Cardiac septum (tissue), 1 donor: ENCODE data around the gene EPAS1. TPM values are rescaled to one million over a fixed set of nuclear protein-coding genes. Genes with fewer than 3 reads are reported as not detected.

Experiments used
- DNase-seq: peaks from one replicate; pipeline ENCODE4 v3.0.0-alpha.2; 2020; ENCODE audit warnings: low spot score
- intact Hi-C: fragments of 100-400 bp; cut with DNase I; formaldehyde crosslinking; loops from one replicate; pipeline ENCODE4 v1.14.0; 2022
- total RNA-seq: library from RNA; stranded (reverse); fragmentation: NEBNext Ultra II Directional; extraction: Animal tissue kit (Norgen Biotek cat#: 25700); gene quantifications from one replicate; pipeline ENCODE4 v1.2.1, GENCODE V29; 2021
- donor health status: DM: no; HTN: no; CAD: no.

EPAS1 gene
- total RNA-seq, 1 donor from 2014 or later, result 139 TPM

DNA sequence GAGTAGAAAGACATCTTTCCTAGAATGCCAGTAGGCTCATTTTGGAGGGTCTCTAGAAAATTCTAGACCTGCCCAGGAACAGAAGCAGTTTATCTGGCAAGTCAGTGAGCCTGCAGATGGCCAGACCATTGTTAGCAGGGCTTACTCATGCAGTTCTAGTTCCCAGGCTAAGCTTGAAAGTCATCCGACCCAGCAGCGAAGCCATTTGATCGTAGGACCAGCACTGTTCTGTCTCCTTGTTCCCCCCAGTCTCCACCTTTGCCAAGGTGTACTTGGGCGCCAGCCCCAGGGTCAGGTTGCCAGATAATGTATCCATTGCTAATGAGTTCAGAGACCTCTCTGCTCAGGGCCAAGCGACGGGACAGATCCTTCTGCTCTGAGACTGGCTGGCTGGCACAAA is 70.1 kb downstream of the EPAS1 start:
- DNase-seq, result no peak
- intact Hi-C loops, result loop anchor here (5.0 kb wide), 1 partner anchor 355 kb away; no protein-coding TSS in a partner anchor

GRCh38 chr2:46368401-46368800 is 71.2 kb downstream of the EPAS1 start:
- intact Hi-C loops, result loop anchor here (5.0 kb wide), 1 partner anchor 356 kb away; no protein-coding TSS in a partner anchor
- no peak for DNase-seq

DNA sequence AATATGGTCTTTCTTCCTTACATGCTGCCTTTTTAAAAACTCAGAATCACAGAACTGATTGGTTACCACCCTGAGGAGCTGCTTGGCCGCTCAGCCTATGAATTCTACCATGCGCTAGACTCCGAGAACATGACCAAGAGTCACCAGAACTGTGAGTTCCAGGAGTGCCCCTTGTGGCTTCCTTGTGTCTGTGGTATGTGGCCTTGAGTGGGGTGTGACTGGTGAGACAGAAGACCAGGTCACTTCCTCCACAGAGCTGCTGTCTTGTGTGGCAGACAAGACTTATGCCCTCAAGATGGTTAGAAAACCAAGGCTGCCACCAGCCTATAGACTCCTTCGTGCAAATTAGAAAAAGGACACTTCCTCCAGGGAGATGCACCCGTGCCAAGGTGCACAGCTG is 72.6 kb downstream of the EPAS1 start:
- peak; percentile 24 for DNase-seq
- intact Hi-C loops, result loop anchor here (5.0 kb wide), 1 partner anchor 357 kb away; no protein-coding TSS in a partner anchor

DNA sequence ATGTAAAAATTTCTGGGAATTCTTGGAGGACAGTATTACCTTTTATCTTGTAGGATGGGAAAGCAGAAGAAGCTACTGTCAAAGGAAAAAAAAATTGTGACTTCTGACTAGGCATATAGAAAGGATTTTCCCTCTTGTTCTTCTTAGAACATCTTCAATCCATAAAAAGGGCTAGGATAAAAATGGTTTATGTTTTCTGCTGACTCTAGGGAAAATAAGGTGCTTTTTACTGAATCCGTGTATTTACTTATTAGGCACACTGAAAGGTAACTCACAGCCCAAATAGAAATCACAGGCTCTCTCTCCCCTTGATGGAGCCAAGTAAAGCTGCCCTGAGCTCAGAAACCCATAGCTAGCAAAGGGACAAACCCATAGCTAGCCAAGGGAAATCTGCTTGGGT is 74.6 kb downstream of the EPAS1 start:
- DNase-seq, result no peak
- intact Hi-C loops, result no loop called here

DNA sequence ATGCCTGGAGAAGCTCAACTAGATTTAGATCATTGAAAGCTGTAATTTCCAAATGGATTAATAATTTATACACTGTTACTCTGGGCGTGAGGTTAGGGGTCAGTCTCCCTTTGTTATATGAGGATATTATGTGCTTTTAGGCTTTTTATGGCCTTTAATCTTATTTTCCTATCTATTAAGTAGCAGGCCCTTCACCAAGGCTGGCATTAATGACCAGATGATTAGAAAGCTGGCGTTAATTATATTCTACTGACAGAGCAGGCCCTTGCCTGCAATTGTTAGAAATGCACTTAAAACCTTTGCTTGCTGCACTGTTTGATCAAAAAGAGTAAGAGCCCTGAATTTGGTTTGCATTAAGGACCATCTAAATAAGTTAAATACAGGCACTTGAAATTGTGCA is 75.3 kb downstream of the EPAS1 start:
- intact Hi-C loops, result no loop called here
- no peak for DNase-seq

- intact Hi-C loops, result no loop called here
- no peak for DNase-seq
These were observed 76.0 kb downstream of the EPAS1 start for GRCh38 chr2:46373238-46373637.

GRCh38 chr2:46375566-46376125 is 78.4 kb downstream of the EPAS1 start:
- DNase-seq, result no peak
- intact Hi-C loops, result no loop called here

GRCh38 chr2:46376586-46376985 is 79.4 kb downstream of the EPAS1 start:
- DNase-seq, result no peak
- intact Hi-C loops, result no loop called here

GRCh38 chr2:46377101-46377581 is 79.9 kb downstream of the EPAS1 start:
- intact Hi-C loops, result no loop called here
- DNase-seq, result no peak

GRCh38 chr2:46377666-46378560 is 80.7 kb downstream of the EPAS1 start:
- intact Hi-C loops, result no loop called here
- DNase-seq, result no peak

DNA sequence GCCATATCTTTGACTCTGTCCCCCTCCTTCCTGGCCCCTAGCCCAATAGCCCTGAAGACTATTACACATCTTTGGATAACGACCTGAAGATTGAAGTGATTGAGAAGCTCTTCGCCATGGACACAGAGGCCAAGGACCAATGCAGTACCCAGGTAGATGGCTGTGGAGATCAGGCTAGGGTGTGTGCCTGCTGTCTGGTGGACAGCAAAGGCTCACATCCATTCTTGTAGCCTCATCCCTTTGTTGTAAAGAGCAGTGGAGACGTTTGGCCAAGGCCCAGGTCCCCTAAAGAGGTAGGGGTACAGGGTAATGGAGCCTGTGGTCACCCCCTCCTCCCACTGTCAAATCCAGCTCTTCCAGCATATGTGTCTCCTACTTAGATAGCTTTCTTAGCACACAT is 81.4 kb downstream of the EPAS1 start:
- intact Hi-C loops, result no loop called here
- DNase-seq, result no peak

DNA sequence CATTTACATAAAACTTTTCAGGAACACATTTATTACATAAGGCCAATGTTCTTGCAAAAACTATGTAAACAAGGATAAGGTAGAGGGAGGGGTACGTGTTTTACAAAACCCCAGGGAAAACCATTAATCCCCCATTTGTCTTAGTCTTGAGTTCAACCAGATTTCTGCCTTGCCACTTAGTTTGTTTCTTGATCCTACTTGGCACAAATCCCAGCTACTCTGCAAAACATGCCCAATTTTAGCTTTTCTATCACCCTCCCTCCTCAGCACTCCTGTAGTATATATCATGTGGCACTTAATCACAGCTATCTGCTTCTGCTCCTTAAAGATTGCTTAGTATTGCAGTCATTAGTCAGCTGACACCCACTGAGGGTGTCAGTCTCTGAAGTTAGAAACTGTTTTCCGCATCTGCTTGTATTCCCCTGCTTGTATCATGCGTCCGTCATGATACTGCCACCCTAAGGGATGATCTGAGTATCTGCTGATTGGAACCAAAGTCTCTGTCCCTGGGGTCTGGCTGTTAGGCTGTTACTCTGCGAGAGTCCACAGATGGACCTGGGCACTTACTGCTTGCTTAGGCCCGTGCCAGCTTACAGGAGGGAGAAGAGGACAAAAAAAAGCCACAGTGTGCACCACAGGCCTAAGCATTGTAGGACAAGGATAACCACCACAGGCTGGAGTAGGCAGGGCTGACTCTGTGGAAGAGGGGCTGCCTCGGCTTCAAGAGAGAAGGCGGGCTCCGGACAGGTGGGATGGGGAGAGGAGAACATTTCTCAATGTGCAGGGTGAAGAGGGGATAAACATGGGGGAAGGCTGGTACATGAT is 82.2 kb downstream of the EPAS1 start:
- no peak for DNase-seq
- intact Hi-C loops, result no loop called here

DNA sequence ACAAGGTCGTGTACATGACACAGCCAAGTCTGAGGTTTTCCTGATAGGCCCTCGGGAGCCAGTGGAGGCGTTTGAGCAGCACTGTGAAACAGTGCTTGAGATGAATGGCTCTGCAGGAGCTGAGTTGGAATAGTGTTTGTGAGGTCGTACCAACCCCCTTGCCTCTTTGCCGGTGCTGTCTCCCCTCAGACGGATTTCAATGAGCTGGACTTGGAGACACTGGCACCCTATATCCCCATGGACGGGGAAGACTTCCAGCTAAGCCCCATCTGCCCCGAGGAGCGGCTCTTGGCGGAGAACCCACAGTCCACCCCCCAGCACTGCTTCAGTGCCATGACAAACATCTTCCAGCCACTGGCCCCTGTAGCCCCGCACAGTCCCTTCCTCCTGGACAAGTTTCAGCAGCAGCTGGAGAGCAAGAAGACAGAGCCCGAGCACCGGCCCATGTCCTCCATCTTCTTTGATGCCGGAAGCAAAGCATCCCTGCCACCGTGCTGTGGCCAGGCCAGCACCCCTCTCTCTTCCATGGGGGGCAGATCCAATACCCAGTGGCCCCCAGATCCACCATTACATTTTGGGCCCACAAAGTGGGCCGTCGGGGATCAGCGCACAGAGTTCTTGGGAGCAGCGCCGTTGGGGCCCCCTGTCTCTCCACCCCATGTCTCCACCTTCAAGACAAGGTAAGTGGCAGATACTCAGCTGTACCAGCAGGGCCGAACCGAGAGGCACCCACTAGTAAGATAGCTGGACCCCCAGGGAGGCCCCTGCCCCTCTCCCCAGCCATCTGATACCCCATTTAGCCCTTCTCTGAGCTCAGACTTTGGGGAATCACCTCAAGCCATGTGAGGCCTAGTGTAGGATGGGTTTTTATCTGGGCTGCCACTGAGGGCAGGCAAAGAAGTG is 83.1 kb downstream of the EPAS1 start:
- intact Hi-C loops, result no loop called here
- DNase-seq, result peak; percentile 61

DNA sequence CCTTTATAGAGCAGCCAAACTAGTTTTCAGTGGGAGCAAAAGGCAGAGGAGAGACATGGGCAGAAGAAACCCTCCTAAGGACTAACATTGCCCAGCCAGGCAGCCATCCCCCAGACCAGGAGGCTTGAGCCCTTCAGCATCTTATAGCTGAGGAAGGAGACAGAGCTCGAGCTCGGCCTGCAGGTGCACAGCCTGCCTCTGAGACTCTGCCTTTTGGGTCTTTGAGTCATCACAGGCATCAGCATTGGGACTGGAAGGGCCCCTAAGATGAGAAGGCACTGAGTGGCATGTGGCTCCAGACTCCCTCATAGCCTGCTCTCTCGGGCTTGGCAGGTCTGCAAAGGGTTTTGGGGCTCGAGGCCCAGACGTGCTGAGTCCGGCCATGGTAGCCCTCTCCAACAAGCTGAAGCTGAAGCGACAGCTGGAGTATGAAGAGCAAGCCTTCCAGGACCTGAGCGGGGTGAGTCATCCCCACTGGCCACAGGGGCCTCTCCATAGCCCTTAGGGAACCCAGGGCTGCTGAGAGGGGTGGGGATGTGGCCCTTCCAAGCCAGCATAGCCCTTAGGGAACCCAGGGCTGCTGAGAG is 84.1 kb downstream of the EPAS1 start:
- intact Hi-C loops, result no loop called here
- peak; percentile 72 for DNase-seq

DNA sequence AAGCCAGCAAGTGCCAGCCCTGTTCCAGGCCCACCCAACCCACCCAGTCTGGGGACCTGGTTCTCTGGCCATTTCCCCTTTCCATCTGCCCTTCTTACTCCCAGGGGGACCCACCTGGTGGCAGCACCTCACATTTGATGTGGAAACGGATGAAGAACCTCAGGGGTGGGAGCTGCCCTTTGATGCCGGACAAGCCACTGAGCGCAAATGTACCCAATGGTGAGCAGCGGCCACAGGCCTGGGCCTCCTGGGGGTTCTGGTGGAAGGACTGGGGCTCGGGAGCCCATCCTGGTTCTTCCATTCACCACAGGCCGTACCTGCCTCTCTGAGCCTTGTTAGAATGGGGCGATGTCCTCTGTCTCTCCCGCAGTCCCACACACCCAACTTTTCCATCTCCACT is 84.7 kb downstream of the EPAS1 start:
- peak; percentile 67 for DNase-seq
- intact Hi-C loops, result no loop called here

DNA sequence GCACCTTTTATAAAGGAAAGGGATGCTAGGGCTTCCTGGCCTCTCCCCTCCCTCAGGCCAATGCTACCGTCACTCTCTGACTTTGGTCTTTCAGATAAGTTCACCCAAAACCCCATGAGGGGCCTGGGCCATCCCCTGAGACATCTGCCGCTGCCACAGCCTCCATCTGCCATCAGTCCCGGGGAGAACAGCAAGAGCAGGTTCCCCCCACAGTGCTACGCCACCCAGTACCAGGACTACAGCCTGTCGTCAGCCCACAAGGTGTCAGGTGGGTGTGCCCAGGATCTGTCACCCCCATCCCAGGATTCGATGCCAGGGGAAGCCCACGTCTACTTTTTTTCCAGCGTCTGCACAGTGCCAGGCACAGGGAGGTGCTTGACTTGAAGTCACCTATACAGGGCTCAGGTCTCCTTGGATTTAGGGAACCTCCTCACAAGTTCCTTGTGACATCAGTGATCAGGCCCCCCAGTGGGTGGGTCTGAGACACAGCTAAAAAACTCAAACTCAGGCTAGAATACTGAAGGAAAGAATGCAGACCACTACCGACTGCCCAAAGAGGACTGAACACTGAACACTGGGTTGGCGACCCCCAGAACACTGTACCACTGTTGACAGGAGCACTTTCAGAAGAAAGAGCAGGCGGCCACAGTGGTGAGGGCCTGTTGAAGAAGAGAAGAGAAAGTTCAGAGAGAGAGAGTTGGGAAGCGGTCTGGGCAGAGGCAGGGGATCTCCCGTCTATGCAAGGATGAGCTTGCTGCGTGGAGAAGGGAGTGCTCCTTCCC is 85.3 kb downstream of the EPAS1 start:
- peak; percentile 71 for DNase-seq
- intact Hi-C loops, result no loop called here

- intact Hi-C loops, result no loop called here
- no peak for DNase-seq
These were observed 85.8 kb downstream of the EPAS1 start for GRCh38 chr2:46383113-46383395.

DNA sequence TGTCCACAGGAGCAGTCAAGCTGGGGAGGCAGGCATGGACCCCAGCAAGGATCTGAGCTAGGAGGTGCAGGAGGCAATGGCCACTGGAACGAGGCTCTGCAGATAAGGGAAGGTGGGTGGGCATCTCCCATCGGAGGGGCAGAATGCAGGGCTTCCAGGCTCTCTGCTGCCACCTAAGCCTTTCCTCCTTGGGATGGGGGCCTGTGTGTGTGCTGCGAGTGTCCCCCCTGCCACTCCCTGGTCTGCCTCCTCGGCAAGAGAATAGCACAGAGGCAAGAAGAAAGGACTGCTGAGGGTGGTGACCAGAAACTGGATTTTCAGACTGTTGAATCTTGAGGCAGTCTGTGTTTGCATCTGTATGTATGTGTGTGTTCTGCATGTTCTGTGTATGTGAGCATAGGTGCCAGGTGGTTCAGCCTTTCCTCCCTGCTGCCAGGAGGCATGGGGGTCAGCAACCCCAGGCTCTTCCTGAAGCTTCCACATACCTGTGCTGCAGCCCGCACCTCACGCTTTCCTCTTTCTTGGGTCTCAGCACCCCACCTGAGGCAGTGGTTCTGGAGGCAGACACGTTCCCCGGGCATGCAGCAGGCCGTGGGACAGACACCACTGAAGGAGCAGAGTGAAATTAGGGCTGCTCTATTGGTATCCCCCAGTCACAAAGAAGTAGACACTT is 86.7 kb downstream of the EPAS1 start:
- DNase-seq, result no peak
- intact Hi-C loops, result no loop called here
